Hindlimb muscle (tissue), 1 donor: ENCODE data around the gene THRB. TPM values are rescaled to one million over a fixed set of nuclear protein-coding genes. Genes with fewer than 3 reads are reported as not detected.

Experiments
- DNase-seq: peaks from one replicate; pipeline ENCODE4 v3.0.0-alpha.2; 2013
- polyA plus RNA-seq: library from polyadenylated mRNA; unstranded; fragments of 120-200 nt; gene quantifications from one replicate; pipeline ENCODE4 v1.2.1, GENCODE V29; 2013; ENCODE audit not compliant: insufficient read length

The THRB gene
- polyA plus RNA-seq, 1 donor, result 1.3 TPM

DNA sequence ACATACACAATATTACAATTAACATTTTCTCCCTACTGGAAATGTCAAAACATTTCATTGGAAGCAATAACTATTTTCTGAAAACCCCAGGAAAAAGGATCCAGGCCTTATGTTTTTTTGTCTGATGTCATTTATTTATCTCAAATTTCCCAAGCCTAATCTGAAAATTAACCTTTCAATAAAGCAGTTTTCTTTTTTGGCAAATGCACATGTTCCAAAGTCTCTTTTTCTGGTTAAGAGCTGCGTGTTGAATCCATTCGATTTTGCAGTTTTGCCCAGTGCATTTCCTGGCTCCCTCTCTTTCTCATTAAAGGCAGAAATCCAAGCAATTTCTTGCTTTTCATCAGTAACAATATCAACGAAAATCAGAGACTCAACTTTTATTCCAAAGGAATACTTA is 327.2 kb downstream of the THRB start:
- DNase-seq, result no peak

GRCh38 chr3:24166515-24166914 is 328.1 kb downstream of the THRB start:
- no peak for DNase-seq

DNA sequence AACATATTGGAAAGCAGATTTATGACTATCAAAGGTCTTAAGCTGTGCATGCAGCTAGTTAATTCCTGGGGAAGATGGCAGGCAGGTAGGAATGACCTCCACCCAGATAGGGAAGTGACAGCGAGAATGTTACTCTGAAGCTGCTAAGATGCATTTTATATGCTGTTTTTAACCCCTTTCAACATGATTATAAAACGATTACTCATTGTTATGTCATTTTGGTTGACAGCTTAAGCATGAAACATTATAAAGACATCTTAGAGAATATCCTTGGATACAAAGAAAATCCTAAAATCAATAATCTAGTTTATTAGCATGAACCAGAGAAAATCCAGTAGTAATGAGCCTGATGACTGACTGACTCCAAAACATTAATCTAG is 329.1 kb downstream of the THRB start:
- no peak for DNase-seq

DNA sequence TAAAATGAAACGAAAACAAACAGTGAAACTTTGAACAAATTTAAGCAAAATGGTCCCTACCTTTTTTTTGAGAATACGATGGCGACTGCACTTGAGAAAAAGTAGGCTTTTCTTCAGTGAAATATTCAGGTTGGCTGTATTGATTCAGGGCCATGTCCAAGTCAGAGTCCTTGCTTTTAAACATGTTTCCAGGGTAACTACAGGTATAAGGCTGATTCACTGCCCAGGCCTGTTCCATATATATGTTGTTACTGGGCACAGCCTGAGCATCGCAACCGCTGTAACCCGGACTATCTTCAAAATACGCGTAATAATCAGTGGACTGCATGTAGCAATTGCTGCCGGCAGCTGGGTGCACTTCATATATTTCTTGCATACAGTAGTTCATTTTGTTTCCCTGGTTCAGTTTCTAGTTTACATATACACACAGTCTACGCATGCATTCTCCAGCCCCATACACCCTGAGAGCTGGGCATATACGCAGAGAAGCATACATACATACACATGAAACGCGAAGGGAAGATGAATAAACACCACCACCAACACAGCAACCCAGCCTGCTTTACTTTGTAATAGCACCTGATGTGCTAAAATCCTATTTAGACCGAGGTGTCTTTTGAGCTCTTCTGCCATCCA is 329.6 kb downstream of the THRB start:
- no peak for DNase-seq

DNA sequence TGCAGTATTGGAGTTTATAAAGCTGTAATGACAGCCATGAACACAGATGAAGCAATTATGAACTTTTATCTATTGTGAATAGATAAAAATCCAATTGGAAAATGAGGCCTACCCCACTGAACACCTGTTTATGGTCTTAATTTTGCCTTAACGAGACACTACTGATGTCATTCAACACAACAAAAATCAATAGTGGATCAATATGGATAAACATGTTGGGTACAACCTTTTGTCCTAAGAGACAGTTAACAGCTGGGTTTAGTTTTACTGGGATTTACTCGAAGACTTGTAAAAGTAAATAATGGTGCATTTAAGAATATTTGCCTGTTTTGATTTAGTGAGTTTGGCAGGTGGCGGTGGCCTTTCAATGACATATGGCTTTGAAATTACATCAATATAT is 331.7 kb downstream of the THRB start:
- no peak for DNase-seq

DNA sequence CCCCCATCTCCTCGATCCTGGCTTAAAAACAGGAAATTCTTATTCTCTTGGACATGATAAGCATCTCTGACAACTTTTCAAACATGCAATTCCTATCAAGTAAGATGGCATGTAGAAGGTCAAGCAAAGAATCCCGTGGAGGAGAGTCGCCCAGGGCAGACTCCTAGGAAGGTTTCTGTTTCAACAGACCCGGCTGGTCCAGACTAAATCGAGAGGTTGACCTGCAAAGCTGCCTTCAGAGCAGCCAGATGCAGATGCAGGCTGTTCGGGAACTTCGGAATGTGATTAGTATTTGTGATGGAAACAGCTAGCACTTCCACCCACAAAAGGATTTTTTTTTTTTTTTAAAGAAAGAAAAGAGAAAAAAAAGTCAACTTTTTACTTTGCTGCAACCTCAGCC is 332.8 kb downstream of the THRB start:
- DNase-seq, result no peak

GRCh38 chr3:24160424-24161095 is 334.1 kb downstream of the THRB start:
- no peak for DNase-seq

- no peak for DNase-seq
Observed at GRCh38 chr3:24158761-24159454, 335.7 kb downstream of the THRB start.

GRCh38 chr3:24157106-24157505 is 337.5 kb downstream of the THRB start:
- no peak for DNase-seq

DNA sequence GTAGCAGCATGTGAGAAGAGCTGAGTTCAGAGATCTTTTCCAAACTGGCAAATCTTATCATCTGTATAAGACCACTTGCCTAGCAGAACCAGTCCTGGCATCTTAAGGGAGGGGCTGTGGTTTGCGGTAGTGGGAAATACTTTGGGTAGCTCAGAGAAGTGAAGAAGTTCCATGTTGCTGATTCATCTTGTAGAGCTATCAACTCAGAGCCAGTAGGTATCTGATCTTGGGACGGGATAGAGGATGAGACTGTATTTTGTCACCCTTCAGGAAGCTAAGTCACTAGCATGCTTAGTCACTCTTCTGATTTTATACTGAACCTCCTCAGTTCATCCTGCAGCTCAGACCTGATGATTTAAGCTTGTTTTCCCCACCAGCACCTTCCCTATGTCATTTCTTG is 338.2 kb downstream of the THRB start:
- DNase-seq, result no peak

GRCh38 chr3:24155276-24155675 is 339.4 kb downstream of the THRB start:
- no peak for DNase-seq

DNA sequence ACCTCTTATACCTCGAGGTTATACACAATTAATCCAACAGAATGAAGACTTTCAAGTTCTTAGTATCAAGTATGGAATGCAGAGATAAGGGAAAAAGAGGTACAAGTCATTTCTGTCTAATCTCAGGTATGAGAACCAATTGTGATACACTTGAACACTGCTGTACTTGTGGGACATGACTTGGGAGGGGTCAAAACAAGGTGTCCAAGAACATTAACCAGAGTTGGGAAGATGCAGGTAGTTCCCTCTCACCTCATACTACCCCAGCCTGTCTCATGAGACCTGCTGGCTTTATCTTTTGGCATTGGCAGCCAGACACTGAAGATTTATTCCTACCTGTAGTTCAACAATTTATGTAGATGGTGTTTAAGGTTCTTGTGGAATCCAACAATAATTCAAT is 339.9 kb downstream of the THRB start:
- no peak for DNase-seq

DNA sequence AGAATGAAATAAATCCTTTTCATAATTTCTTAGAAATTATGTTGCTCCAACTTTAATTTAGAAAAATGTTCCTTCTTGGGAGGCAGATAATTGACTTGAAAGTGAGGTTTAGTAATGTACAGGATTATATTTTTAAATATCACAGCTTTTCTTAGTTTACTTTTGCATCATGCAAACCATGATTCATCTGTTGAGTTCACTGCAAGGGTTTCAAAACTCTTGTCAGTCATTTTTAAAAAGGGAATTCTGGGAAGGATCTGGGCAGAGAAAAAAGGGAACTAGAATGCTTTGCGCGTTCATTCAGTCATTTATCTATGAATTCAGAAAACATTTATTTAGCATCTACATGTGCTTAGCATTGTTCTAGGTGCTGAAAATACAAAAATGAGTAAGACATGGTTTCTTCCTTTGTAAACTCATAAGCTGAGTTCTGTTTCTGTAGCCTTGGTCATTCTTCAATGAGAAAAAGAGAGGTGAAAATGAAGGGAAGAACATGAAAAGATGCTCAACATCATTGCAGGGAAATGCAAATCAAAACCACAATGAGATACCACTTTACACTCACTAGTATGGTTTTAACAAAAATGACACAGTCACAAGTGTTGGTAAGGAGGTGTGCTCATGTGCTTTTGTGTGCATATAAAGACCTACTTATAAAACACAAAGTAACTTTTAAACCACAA is 340.5 kb downstream of the THRB start:
- no peak for DNase-seq

- no peak for DNase-seq
Observed at GRCh38 chr3:24151594-24151993, 343.1 kb downstream of the THRB start.

GRCh38 chr3:24149032-24149431 is 345.6 kb downstream of the THRB start:
- DNase-seq, result no peak

- no peak for DNase-seq
Observed at GRCh38 chr3:24145981-24146822, 348.4 kb downstream of the THRB start.

- no peak for DNase-seq
Observed at GRCh38 chr3:24145481-24145880, 349.2 kb downstream of the THRB start.

- DNase-seq, result no peak
Observed at GRCh38 chr3:24142127-24142526, 352.5 kb downstream of the THRB start.

GRCh38 chr3:24141548-24141947 is 353.1 kb downstream of the THRB start:
- no peak for DNase-seq

- no peak for DNase-seq
Observed at GRCh38 chr3:24139463-24140412, 354.9 kb downstream of the THRB start.

GRCh38 chr3:24138876-24139256 is 355.8 kb downstream of the THRB start:
- DNase-seq, result no peak
